NK-92 (cell line): ENCODE data around the gene OR2F1.

ENCODE experiments used
- DNase-seq: peaks from one replicate; lab custom pipeline; 2025; ENCODE audit not compliant: unreplicated experiment; lab: John Stamatoyannopoulos, UW

Gene OR2F1

GRCh38 chr7:143953421-143953820 lies 1.2 kb upstream of the OR2F1 start:
- DNase-seq: no peak

DNA sequence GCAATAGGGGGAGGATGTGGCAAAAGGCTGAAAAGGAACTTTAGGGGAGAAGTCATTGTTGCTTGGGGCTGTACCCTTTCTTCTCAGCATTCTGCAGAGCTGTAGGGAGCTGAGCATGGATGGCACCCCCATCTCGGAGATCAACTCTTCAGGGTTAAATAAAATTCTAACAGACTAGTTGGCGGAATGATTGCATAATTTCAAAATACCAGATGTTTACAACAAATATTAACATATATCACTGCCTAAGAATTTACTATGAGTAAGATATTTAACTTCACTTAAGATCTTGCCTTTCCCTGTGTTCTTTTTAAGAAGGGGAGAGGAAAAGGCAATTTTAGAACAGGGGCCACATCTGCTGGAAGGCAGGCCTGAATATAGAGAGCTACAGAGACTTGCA lies 509 bp upstream of the OR2F1 start:
- no peak for DNase-seq

DNA sequence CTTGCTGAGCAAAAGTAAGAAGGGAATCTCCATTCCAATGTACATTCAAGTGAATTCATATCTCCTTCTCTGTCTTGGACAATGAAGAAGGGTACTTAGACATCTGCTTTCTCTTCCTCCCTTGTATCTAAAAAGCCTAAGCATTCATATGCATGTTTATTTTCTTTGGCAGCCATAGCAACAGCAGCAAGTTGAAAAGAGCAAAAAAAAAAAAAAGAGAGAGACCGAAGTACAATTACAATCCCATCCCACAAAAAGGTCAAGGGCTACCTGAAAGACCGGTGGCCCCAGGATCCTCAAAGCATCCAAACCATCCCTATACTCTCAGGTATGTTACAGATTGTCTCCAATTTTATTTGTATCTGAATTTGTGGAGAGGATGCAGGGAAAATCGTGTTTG lies 4.1 kb downstream of the OR2F1 start:
- no peak for DNase-seq

- DNase-seq: no peak
Measured at GRCh38 chr7:143960813-143961610, 6.4 kb downstream of the OR2F1 start.

- DNase-seq: no peak
Measured at GRCh38 chr7:143965280-143965679, 10.6 kb downstream of the OR2F1 start.

GRCh38 chr7:143967398-143967797 lies 12.8 kb downstream of the OR2F1 start:
- DNase-seq: no peak

DNA sequence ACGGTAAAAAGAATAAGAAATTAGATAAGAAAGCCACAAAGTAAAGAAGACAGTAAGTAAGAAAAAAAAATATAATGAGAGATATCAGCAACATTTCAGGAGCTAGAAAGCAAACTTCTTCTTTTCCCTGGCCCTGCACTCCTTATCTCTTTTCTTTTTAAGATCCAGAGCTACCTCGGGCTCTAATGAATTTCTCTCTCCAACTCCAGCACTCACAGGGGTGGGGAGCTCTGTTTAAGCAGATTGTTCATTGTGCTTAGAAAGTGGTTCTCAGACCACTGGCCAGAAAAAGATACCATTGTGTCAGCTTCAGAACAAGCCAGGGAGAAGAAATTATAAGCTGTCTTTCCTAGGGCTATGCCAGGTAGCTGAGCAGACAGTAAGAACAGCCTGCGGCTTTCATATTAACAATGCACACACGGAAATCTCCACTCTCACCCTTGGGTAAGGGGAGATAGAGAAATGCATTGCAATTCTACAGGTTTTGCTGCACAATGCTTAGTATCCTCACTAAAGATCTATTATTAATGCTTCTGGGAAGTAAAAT lies 19.3 kb downstream of the OR2F1 start:
- DNase-seq: no peak

DNA sequence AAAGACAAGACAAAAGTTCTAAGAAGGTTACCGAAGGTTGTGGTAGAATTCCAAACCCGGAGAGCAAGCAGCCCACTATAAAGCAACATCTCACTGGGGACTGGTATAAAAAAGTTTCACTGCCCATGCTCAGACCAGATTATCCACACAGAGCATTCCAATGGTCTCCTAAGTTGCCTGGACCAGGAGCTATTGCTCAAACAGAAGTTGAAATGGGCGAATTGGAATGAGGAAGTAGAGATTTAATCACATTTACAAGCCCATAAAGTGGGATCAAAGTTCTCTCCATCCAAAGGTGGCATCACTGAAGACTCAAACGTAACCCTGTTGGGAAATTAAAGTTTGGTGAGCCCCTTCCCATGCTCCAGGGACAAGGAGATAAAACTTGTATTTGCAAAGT lies 19.8 kb downstream of the OR2F1 start:
- DNase-seq: no peak

GRCh38 chr7:143975617-143976016 lies 21.0 kb downstream of the OR2F1 start:
- DNase-seq: no peak

DNA sequence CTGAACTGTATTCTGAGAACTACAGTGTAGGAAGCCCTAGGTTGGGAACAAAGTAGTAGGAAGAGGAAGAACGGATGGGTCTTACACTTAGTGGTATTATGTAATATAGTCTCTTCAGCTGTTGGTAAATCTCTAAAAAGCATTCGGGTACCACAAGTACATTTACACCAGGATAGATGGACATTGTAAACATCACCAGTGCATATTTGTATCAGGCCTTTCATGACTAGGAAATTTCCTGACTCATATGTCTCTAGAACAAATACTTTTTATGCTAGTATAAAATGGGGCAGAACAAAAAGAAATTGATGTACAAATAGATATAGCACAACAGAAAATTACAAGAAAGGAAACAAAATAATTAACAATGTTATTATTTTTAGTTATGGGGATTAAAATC lies 23.9 kb downstream of the OR2F1 start:
- no peak for DNase-seq

GRCh38 chr7:143979359-143979758 lies 24.7 kb downstream of the OR2F1 start:
- DNase-seq: no peak

DNA sequence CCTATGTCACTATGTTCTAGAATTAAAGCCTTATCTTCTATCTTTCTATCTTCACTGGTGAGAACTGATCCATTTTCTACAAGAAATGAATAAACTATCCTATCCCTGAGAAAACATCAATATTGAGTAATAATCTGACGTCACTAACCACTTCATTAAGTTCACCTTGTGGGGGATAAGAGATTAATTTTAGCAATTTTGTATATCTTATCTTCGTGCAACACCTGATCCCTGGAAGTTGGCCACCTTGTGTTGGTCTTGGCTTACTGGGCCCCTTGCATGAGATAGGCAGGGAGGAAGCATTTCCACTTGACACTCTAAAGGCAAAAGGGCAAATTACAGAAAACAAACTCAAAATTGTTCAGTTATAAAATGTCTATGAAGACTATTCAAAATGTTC lies 25.4 kb downstream of the OR2F1 start:
- DNase-seq: no peak

DNA sequence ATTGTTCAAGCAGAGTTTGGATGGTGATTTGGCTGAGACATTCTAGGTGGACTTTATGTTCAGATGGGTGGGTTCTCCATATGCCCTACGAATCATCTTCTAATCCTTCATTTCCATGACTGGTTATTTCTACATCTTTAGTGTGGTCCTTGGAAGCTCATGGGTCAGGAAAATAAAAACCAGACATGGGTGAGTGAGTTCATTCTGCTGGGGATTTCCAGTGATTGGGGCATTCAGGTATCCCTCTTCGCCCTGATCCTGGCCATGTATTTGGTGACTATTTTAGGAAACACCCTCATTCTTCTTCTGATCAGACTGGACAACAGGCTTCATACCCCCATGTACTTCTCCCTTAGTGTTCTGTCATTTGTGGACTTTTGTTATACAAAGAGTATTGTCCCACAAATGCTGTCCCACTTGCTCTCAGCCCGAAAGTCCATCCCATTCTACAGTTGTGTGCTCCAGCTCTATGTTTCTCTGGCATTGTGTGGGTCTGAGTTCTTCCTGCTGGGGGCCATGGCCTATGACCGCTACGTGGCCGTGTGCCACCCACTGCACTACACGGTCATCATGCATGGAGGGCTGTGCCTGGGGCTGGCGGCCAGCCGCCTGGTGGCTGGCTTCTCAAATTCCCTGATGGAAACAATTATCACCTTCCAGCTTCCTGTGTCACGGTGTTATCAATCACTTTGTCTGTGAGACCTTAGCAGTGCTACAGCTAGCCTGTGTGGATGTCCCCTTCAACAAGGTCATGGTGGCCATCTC lies 26.3 kb downstream of the OR2F1 start:
- no peak for DNase-seq

DNA sequence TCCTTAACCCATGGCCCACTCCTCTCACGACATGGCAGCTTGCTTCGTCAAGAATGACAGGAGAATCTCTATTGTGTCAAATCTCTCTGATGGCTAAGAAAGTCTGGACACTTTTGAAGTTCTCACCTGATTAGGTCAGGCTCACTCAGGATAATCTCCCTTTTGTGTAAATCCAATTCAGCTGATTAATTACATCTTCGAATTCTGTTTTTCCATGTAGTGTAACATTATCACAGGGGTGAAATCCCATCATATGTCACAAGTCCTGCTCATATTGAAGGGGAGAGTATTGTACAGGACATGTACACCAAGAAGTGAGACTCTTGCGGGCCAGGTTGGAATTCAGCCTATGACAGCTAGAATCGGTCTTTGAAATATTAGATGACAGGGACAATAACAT lies 29.3 kb downstream of the OR2F1 start:
- no peak for DNase-seq

DNA sequence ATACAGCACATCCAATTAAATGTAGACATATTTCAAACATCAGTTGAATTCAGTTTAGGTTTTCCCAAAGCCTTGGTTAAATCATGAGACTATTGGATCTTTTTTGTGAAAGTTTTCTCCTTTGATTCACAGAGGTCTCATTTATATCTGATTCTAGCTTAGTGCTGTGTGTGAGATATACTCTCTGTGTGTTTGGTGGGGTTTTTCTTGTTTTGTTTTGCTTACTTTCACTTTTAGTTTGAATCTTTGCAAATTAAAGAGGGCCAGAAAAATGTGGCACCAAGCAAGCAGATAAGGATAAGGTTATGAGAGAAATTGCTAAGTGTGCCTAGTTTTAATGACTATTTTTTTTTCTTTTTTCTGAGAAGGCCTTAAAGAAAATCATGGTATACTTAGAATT lies 32.9 kb downstream of the OR2F1 start:
- DNase-seq: no peak

GRCh38 chr7:143988976-143989745 lies 34.5 kb downstream of the OR2F1 start:
- DNase-seq: no peak

GRCh38 chr7:143992670-143993069 lies 38.0 kb downstream of the OR2F1 start:
- no peak for DNase-seq

DNA sequence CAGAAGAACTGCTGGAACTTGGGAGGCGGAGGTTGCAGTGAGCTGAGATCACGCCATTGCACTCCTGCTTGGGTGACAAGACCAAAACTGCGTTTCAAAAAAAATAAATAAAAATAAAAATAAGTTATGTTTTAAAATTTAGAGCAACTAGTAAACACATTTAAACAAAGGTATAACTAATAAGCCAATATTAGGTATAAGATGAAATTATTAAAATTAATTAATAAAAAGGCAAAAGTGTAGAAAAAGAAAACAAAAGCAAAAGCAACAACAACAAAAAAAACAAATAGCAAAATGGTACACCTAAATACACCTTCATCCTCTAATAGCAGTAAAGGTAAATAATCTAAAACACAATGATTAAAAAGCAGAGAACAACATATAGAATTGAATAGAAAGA lies 39.3 kb downstream of the OR2F1 start:
- DNase-seq: no peak

- DNase-seq: no peak
Measured at GRCh38 chr7:144000020-144000419, 45.4 kb downstream of the OR2F1 start, which contains the start of gene OR6B1. TSS of gene OR6B1 (plus strand) at chr7:144000320. CDS start at chr7:144003997, 3,677 bp downstream.

DNA sequence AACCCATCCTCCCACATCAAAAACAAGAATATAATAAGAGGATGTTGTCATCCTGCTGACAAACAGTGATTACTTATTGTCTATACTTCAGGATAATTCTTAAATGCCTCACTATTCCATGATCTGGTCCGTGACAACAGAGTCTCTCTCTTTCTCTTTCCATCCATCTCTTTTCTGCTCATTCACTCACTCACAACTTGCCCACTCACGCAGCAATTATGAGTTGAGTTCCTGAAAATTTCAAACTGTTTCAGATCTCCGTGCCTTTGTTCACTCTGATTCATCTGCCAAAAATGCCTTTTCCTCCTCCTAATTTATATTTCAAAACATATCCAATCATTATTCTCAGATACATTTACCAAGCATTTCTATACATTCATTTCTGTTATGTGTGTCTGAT lies 46.9 kb downstream of the OR2F1 start:
- no peak for DNase-seq

- no peak for DNase-seq
Measured at GRCh38 chr7:144004703-144005102, 50.1 kb downstream of the OR2F1 start.
